ENCODE measurements around the gene CANX.

CANX gene

GRCh38 chr5:179749857-179750508 is 51.2 kb downstream of the CANX start:
- Histone ChIP-seq H3K4me3 (no peak overlapping the region), H3K27ac (no peak overlapping the region)
- no peak for DNase-seq (ENCODE audit: low spot score)
- TF ChIP-seq CTCF (IDR thresholded peaks at IDR 0.05): no peak

GRCh38 chr5:179753971-179754370 is 55.2 kb downstream of the CANX start:
- H3K27ac ChIP-seq: no peak overlapping the region
- no peak for DNase-seq (ENCODE audit: low spot score)
- TF ChIP-seq CTCF (IDR thresholded peaks at IDR 0.05): no peak

GRCh38 chr5:179755022-179755421 is 56.3 kb downstream of the CANX start:
- no peak for DNase-seq (ENCODE audit: low spot score)
- TF ChIP-seq CTCF (IDR thresholded peaks at IDR 0.05): no peak
- Histone ChIP-seq H3K27ac (no peak overlapping the region), H3K4me3 (no peak overlapping the region)

More at GRCh38 chr5:179753971-179754370, 55.2 kb downstream of the CANX start:
- no peak overlapping the region for H3K4me3 ChIP-seq

GRCh38 chr5:179758955-179759354 is 60.2 kb downstream of the CANX start:
- Histone ChIP-seq H3K4me3 (no peak overlapping the region), H3K27ac (no peak overlapping the region)
- no peak for DNase-seq (ENCODE audit: low spot score)
- TF ChIP-seq CTCF (IDR thresholded peaks at IDR 0.05): no peak

- no peak for DNase-seq (ENCODE audit: low spot score)
- no peak overlapping the region for H3K4me3 ChIP-seq
- H3K27ac ChIP-seq: no peak overlapping the region
- no peak for TF ChIP-seq CTCF (IDR thresholded peaks at IDR 0.05)
Observed at GRCh38 chr5:179759581-179760551, 61.1 kb downstream of the CANX start.

GRCh38 chr5:179762079-179762780 is 63.5 kb downstream of the CANX start:
- DNase-seq (ENCODE audit: low spot score): no peak
- Histone ChIP-seq H3K27ac (peak overlapping the region in 1 of 2 donors; percentile 26), H3K4me3 (no peak overlapping the region)
- TF ChIP-seq CTCF (IDR thresholded peaks at IDR 0.05): no peak

All from coronary artery (tissue), 2 donors.